D721Med (cell line): ENCODE results near the gene SLC6A1.
A peak's percentile ranks its signal among the peaks of the same experiment; 100 is the strongest.

ENCODE experiments used
- DNase-seq: peaks from one replicate; pipeline ENCODE4 v3.0.0; 2011; ENCODE audit warnings: low spot score; ENCODE audit not compliant: insufficient read length
- FAIRE-seq: peaks from 2 replicates; lab custom pipeline; 2011; peaks lifted over from hg19 to GRCh38; lab: Jason Lieb, UNC
- TF ChIP-seq, protein P1 (sequence below): IDR thresholded peaks from 2 replicates; pipeline ENCODE4 v1.5.1; 2012; ENCODE audit warnings: mild to moderate bottlenecking, control low read depth; ENCODE audit not compliant: insufficient read depth; ENCODE audit errors: missing control alignments

Gene SLC6A1

DNA sequence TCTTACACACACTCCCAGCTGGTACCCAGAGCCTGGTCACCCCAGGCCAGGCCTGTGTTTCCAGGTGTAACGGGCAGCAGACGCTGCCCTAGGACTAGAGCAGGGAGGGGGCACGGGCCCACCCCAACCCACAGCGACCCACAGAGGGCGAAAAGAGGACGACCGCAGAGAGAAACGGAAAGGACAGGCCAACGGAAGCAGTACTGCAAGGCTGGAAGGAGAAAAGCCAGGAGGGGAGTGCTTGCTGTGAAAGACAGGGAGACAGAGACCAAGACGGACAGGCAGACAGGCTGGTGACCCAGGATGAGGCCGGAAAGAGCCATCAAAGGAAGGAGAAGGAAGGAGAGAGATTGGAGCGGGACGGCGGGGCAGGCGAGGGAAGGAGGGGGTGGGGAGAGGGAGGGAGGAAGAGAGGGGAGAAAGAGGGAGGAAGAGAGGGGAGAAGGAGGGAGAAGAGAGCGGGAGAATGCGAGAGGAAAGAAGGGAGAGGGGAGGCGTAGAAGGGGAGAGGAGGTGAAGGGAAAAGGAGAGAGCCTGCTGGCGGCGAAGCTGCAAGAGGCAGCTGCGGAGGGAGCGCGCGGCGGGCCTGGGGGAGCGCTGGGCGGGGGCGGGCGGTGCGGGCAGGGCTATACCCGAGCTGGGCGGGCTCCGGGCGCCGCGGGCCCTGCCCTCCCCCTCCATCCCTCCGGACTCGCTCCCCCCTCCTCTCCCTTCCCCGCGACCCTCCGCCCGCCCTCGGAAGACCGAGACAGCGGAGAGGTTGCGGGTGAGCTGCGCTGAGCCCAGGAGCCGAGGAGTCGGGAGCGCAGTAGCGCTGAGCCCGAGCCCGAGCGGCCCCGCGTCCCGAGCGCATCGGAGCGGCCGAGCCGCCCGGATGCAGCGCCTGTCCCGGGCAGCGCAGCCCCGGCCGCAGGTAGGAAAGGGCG lies at the start of gene SLC6A1:
SLC6A1 (plus strand) TSS at position 732 of the 926 bp plus-strand sequence. CDS start 24,464 bp downstream, outside the sequence.
- DNase-seq: no peak
- TF ChIP-seq, protein P1, sequence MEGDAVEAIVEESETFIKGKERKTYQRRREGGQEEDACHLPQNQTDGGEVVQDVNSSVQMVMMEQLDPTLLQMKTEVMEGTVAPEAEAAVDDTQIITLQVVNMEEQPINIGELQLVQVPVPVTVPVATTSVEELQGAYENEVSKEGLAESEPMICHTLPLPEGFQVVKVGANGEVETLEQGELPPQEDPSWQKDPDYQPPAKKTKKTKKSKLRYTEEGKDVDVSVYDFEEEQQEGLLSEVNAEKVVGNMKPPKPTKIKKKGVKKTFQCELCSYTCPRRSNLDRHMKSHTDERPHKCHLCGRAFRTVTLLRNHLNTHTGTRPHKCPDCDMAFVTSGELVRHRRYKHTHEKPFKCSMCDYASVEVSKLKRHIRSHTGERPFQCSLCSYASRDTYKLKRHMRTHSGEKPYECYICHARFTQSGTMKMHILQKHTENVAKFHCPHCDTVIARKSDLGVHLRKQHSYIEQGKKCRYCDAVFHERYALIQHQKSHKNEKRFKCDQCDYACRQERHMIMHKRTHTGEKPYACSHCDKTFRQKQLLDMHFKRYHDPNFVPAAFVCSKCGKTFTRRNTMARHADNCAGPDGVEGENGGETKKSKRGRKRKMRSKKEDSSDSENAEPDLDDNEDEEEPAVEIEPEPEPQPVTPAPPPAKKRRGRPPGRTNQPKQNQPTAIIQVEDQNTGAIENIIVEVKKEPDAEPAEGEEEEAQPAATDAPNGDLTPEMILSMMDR: peak; percentile 28
- FAIRE-seq: no peak

DNA sequence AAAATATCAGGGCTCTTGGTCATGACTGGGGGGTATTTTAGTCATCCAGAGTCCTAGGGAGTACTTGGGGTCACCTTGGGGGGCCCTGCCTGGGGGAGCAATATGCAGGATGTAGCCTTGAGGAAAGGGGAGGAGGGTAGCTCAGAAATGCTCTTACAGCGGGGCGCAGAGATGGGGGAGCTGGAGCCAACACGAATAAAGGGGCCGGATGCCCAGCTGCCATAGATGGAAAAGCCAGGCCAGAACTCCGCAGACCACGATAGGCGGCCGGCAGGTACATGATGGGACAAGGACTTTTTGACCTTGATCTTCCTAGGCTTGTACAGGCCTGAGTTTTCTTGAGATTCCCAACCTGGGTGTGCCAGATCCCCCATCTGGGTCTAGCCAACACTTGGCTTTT lies 47.7 kb upstream of the SLC6A1 start:
- TF ChIP-seq, protein P1: no peak
- DNase-seq (no peak), FAIRE-seq (no peak)

DNA sequence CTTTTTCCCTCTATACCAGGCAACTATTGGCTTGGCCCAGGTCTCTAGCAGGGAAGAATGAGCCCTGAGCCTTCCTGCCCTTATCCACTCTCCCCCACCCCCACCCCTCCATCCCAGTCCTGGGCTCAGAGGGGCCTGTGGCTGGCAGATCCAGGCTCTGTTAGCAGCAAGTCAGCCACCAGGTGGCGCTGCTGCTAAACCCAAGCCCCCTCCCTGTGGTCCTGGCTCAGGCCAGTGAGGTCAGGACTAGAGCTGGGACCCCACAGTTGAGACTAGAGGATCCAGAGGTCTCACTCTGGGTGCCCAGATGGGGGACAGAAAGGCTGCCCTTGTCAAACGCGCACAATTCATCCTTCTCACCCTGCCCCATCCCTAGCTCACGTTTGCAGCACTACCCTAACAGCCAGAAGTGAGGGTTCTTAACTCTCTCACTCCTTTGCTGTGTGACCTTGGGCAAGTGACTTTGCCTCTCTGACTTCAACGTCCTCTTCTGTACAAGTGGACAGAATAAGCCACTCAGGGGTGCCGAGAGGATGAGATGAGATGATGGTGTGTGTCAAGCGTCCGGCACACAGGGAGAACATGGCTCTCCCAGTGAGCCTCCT lies 46.8 kb upstream of the SLC6A1 start:
- DNase-seq: peak; percentile 87
- no peak for FAIRE-seq

DNA sequence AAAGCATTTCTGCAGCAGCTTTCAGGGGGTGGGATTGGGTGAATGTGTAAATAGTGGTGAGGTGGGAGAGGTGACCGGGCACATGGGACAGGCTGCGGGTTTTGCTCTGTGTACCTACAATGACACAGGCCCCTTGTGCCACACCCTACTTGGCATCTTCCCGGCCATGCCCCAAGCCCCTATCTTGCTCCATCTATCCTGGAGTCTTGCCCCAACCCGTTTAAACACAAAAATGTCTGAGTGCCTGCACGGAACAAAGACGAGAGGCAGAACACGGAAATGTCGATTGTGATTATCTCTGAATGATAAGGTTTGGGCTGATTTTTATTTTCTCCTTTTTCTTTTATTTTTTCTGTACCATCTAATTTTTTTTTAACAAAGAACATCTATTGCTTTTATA lies 46.0 kb upstream of the SLC6A1 start:
- DNase-seq: no peak
- FAIRE-seq: no peak
- TF ChIP-seq, protein P1: no peak

More for the DNA sequence above, 46.8 kb upstream of the SLC6A1 start:
- TF ChIP-seq, protein P1: peak; percentile 79

GRCh38 chr3:10948326-10948725 lies 44.2 kb upstream of the SLC6A1 start:
- TF ChIP-seq, protein P1: no peak
- no peak for FAIRE-seq
- no peak for DNase-seq

- DNase-seq: no peak
- FAIRE-seq: no peak
- TF ChIP-seq, protein P1: no peak
These were observed 43.4 kb upstream of the SLC6A1 start for GRCh38 chr3:10949197-10949596.
